B cell (primary cell): Measurements from ENCODE around the gene ABCG5.

Experiments
- CTCF ChIP-seq: fragments of 200-600 bp; IDR thresholded peaks from one replicate; pipeline ENCODE4 v1.8.0; 2022; ENCODE audit warnings: antibody characterized with exemption, mild to moderate bottlenecking
- EZH2 ChIP-seq: IDR thresholded peaks from 2 replicates; pipeline ENCODE4 v1.6.1; 2012; ENCODE audit warnings: borderline replicate concordance, low read depth, mild to moderate bottlenecking, moderate library complexity, low read length; ENCODE audit not compliant: insufficient read depth, poor library complexity, severe bottlenecking

DNA sequence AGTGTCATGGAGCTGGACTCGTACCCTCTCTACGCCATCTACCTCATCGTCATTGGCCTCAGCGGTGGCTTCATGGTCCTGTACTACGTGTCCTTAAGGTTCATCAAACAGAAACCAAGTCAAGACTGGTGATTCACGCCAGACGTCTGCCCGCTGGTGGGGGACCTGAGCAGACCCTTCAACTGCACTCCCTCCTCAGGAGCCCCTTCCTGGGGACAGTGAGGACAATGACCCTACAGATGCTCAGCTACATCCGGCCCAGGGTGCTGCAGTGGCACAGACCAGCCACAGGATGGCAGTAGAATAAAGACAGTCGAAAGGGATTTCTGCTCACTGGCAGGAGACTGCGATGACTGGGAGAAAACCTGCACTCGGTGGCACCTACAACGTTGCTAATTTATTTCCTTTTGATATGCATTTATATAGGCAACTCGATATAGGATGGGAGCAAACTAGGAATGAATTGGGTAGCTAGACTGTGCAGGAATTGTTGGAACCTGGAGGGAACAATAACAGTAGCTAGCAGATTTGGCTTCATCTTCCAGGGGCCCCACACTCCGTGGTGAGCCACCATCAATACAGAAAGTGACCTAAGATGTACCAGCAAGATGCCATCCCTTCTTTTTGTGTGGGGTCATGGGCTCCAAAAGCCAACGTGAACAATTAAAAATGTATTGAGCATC lies 39.3 kb upstream of the ABCG5 start:
- peak; percentile 83 for TF ChIP-seq CTCF
- TF ChIP-seq EZH2, result no peak
